ENCODE results near the gene ACTN4.
"Not testable (repeated sequence)": the region's sequence is repeated elsewhere in the genome, so short reads cannot be mapped to it uniquely, and the experiment has no call there.

ACTN4 gene

GRCh38 chr19:38647368-38647965 is at the start of gene ACTN4:
Gene ACTN4 (plus strand): TSS chr19:38647649. CDS start chr19:38647746, 97 bp downstream.
- DNase-seq (ENCODE audit: low read depth in 1 of 2, low spot score in 1 of 2), result peak; percentile 100

GRCh38 chr19:38599722-38600121 is 47.7 kb upstream of the ACTN4 start:
- no peak for DNase-seq (ENCODE audit: low read depth in 1 of 2, low spot score in 1 of 2)

- not testable (repeated sequence) for DNase-seq (ENCODE audit: low read depth in 1 of 2, low spot score in 1 of 2)
Measured at GRCh38 chr19:38602856-38603255, 44.6 kb upstream of the ACTN4 start.

GRCh38 chr19:38606131-38606530 is 41.3 kb upstream of the ACTN4 start:
- no peak for DNase-seq (ENCODE audit: low read depth in 1 of 2, low spot score in 1 of 2)

- DNase-seq (ENCODE audit: low read depth in 1 of 2, low spot score in 1 of 2), result no peak
Measured at GRCh38 chr19:38614289-38614688, 33.2 kb upstream of the ACTN4 start.

GRCh38 chr19:38615007-38615581 is 32.4 kb upstream of the ACTN4 start:
- DNase-seq (ENCODE audit: low read depth in 1 of 2, low spot score in 1 of 2), result no peak

GRCh38 chr19:38616265-38616664 is 31.2 kb upstream of the ACTN4 start:
- DNase-seq (ENCODE audit: low read depth in 1 of 2, low spot score in 1 of 2), result no peak

- no peak for DNase-seq (ENCODE audit: low read depth in 1 of 2, low spot score in 1 of 2)
Measured at GRCh38 chr19:38617283-38617763, 30.1 kb upstream of the ACTN4 start.

GRCh38 chr19:38617764-38618589 is 29.5 kb upstream of the ACTN4 start, which contains the start of gene MAP4K1:
Gene MAP4K1 (minus strand): TSS chr19:38617953. CDS start chr19:38617895, 58 bp downstream.
- DNase-seq (ENCODE audit: low read depth in 1 of 2, low spot score in 1 of 2), result peak; percentile 45 to 47

- DNase-seq (ENCODE audit: low read depth in 1 of 2, low spot score in 1 of 2), result peak; percentile 95
Measured at GRCh38 chr19:38618590-38619360, 28.7 kb upstream of the ACTN4 start, which contains the start of gene EIF3K. Gene EIF3K (plus strand): TSS chr19:38619188. CDS start chr19:38619269, 81 bp downstream.

GRCh38 chr19:38619361-38620174 is 27.9 kb upstream of the ACTN4 start:
- no peak for DNase-seq (ENCODE audit: low read depth in 1 of 2, low spot score in 1 of 2)

- DNase-seq (ENCODE audit: low read depth in 1 of 2, low spot score in 1 of 2), result no peak
Measured at GRCh38 chr19:38624822-38625221, 22.6 kb upstream of the ACTN4 start.

- DNase-seq (ENCODE audit: low read depth in 1 of 2, low spot score in 1 of 2), result no peak
Measured at GRCh38 chr19:38626401-38626800, 21.0 kb upstream of the ACTN4 start.

- DNase-seq (ENCODE audit: low read depth in 1 of 2, low spot score in 1 of 2), result no peak
Measured at GRCh38 chr19:38629568-38629967, 17.9 kb upstream of the ACTN4 start.

- not testable (repeated sequence) for DNase-seq (ENCODE audit: low read depth in 1 of 2, low spot score in 1 of 2)
Measured at GRCh38 chr19:38631301-38631700, 16.1 kb upstream of the ACTN4 start.

- not testable (repeated sequence) for DNase-seq (ENCODE audit: low read depth in 1 of 2, low spot score in 1 of 2)
Measured at GRCh38 chr19:38631811-38632475, 15.5 kb upstream of the ACTN4 start.

- DNase-seq (ENCODE audit: low read depth in 1 of 2, low spot score in 1 of 2), result no peak
Measured at GRCh38 chr19:38632476-38633213, 14.8 kb upstream of the ACTN4 start.

- peak; percentile 61 for DNase-seq (ENCODE audit: low read depth in 1 of 2, low spot score in 1 of 2)
Measured at GRCh38 chr19:38634757-38635482, 12.5 kb upstream of the ACTN4 start.
